Osteocyte (in vitro differentiated cells): ENCODE measurements around the gene C1orf74. TPM values are rescaled to one million over a fixed set of nuclear protein-coding genes. Genes with fewer than 3 reads are reported as not detected.

Source experiments
- DNase-seq: peaks from one replicate; pipeline ENCODE4 v3.0.0; 2021; ENCODE audit warnings: mixed read lengths; ENCODE audit not compliant: unreplicated experiment; ENCODE audit errors: extremely low spot score
- H3K27ac Mint-ChIP-seq: one replicate; pipeline ENCODE4 v1.8.0; 2021; ENCODE audit warnings: mild to moderate bottlenecking, mixed read lengths; ENCODE audit not compliant: unreplicated experiment
- H3K27me3 Mint-ChIP-seq: one replicate; pipeline ENCODE4 v1.8.0; 2021; ENCODE audit warnings: mixed read lengths; ENCODE audit not compliant: unreplicated experiment
- H3K36me3 Mint-ChIP-seq: one replicate; pipeline ENCODE4 v1.8.0; 2021; ENCODE audit warnings: mixed read lengths; ENCODE audit not compliant: unreplicated experiment
- H3K4me1 Mint-ChIP-seq: one replicate; pipeline ENCODE4 v1.8.0; 2021; ENCODE audit warnings: mixed read lengths; ENCODE audit not compliant: unreplicated experiment
- H3K4me3 Mint-ChIP-seq: one replicate; pipeline ENCODE4 v1.8.0; 2021; ENCODE audit warnings: mild to moderate bottlenecking, moderate library complexity, mixed read lengths; ENCODE audit not compliant: unreplicated experiment
- H3K9me3 Mint-ChIP-seq: one replicate; pipeline ENCODE4 v1.8.0; 2021; ENCODE audit warnings: mixed read lengths; ENCODE audit not compliant: unreplicated experiment
- CTCF ChIP-seq: fragments of 200-600 bp; sonication (generic); IDR thresholded peaks from 2 replicates; pipeline ENCODE4 v1.5.0; 2021; ENCODE audit warnings: antibody characterized with exemption, mild to moderate bottlenecking, moderate library complexity
- total RNA-seq: library from RNA; stranded (reverse); gene quantifications from 2 replicates; pipeline ENCODE4 v1.2.1, GENCODE V29; 2021

C1orf74 gene
- total RNA-seq, 1 donor from 2014 or later, result 1.6 TPM

DNA sequence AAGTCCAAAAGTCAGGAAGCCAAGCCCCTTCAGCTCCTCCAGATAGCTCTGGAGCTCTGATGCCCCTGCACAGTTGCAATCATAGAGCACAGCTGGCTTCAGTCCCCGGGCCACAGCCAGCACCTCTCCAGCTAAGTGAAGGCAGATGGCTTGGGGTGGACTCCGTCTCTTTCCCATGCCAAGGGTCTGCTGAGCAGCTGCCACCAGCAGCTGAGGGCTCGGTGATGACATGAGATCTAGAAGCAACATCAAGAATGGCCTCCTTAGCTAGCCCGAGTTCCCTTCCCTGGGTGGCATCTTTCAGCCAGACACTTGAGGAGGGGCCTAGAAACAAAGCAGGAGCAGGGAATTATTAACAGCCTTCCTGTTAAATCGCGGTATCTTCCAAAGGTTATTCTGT lies 973 bp downstream of the C1orf74 start:
- Mint-ChIP-seq H3K9me3 (no peaks in the 10 kb centered on the region), H3K27me3 (peaks cover 22% of the 10 kb centered on the region), H3K27ac (no peak overlapping the region), H3K4me1 (peaks cover 12% of the 10 kb centered on the region), H3K4me3 (peak overlapping the region; percentile 96), H3K36me3 (no peaks in the 10 kb centered on the region)
- no peak for DNase-seq
- TF ChIP-seq CTCF, result no peak

DNA sequence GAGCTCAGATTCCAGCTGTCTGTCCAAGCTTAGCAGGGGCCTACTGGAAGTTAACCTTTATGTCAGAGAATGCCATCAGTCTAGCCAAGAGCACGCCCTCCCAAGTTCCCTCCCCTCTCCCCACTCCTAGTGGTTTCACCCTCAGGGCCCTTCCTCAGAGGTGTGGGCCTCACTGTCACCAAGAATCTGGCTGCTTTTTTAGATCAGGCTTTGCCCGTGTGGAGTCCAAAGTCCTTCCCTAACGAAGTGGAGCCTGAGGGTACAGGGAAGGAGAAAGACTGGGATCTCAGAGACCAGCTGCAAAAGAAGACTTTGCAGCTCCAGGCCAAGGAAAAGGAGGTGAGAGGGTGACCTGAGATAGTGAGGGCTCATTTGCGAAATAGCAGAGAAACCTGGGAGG lies 4.1 kb downstream of the C1orf74 start:
- no peaks in the 10 kb centered on the region for H3K9me3 Mint-ChIP-seq
- H3K4me1 Mint-ChIP-seq, result peaks cover 12% of the 10 kb centered on the region
- no peak for TF ChIP-seq CTCF
- H3K27me3 Mint-ChIP-seq, result peaks cover 2% of the 10 kb centered on the region
- no peak for DNase-seq
- H3K36me3 Mint-ChIP-seq, result no peaks in the 10 kb centered on the region
- H3K27ac Mint-ChIP-seq, result no peak overlapping the region
- no peak overlapping the region for H3K4me3 Mint-ChIP-seq

- no peak overlapping the region for H3K27ac Mint-ChIP-seq
- no peaks in the 10 kb centered on the region for H3K36me3 Mint-ChIP-seq
- no peak for TF ChIP-seq CTCF
- no peak overlapping the region for H3K4me3 Mint-ChIP-seq
- H3K4me1 Mint-ChIP-seq, result no peaks in the 10 kb centered on the region
- H3K9me3 Mint-ChIP-seq, result no peaks in the 10 kb centered on the region
- peaks cover 10% of the 10 kb centered on the region for H3K27me3 Mint-ChIP-seq
- DNase-seq, result no peak
Measured at GRCh38 chr1:209778102-209778501, 6.3 kb downstream of the C1orf74 start.

DNA sequence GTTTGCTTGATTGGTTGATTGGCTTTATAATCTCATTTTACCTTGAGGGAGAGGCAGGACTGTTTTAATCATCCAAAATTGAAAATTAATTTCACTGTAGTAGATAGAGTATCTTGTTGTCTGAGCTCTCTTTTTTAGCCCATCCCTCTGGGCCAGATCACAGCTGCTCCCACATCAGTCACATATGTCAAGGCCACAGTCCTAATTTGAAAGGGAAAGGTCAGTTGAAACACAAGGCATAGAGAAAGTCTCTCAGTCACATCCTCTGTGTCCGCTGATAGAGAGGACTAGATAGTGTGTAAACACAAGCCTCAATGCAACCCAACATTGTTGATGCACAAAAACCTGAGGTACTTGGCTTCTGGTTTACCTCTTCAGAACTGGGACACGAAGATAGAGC lies 6.8 kb downstream of the C1orf74 start:
- Mint-ChIP-seq H3K4me1 (no peaks in the 10 kb centered on the region), H3K36me3 (no peaks in the 10 kb centered on the region), H3K27ac (no peak overlapping the region), H3K9me3 (no peaks in the 10 kb centered on the region), H3K4me3 (no peak overlapping the region), H3K27me3 (peaks cover 10% of the 10 kb centered on the region)
- TF ChIP-seq CTCF, result no peak
- DNase-seq, result no peak

- Mint-ChIP-seq H3K4me1 (no peaks in the 10 kb centered on the region), H3K36me3 (no peaks in the 10 kb centered on the region), H3K9me3 (no peaks in the 10 kb centered on the region), H3K27me3 (peaks cover 10% of the 10 kb centered on the region), H3K4me3 (no peak overlapping the region), H3K27ac (no peak overlapping the region)
- no peak for TF ChIP-seq CTCF
- DNase-seq, result no peak
Measured at GRCh38 chr1:209775678-209776077, 8.7 kb downstream of the C1orf74 start.
